HepG2 (cell line): ENCODE results near the gene RNF5. TPM values are rescaled to one million over a fixed set of nuclear protein-coding genes. Genes with fewer than 3 reads are reported as not detected.

Experiments used
- ATF1 ChIP-seq: IDR thresholded peaks from 2 replicates; pipeline ENCODE4 v1.6.1; 2016; ENCODE audit warnings: mild to moderate bottlenecking, control low read depth
- ELF1 ChIP-seq: sonication (generic); formaldehyde crosslinking; IDR thresholded peaks from 2 replicates; pipeline ENCODE4 v1.4.0; 2020; ENCODE audit warnings: missing genetic modification reagents
- GATA4 ChIP-seq: sonication (generic); IDR thresholded peaks from 2 replicates; pipeline ENCODE4 v1.6.1; 2016; ENCODE audit warnings: antibody characterized with exemption, low read depth, borderline replicate concordance
- GATAD1 ChIP-seq: IDR thresholded peaks from 2 replicates; pipeline ENCODE4 v1.6.1; 2016; ENCODE audit warnings: missing genetic modification reagents, missing compliant biosample characterization
- KAT2B ChIP-seq: fragments of 150-350 bp; IDR thresholded peaks from 2 replicates; pipeline ENCODE4 v1.6.1; 2014; ENCODE audit warnings: low read depth, low read length, borderline replicate concordance
- KLF15 ChIP-seq: sonication (generic); formaldehyde crosslinking; IDR thresholded peaks from 2 replicates; pipeline ENCODE4 v1.8.1; 2023; ENCODE audit warnings: borderline replicate concordance, mild to moderate bottlenecking, inconsistent platforms, missing genetic modification reagents, mixed read lengths
- KMT2A ChIP-seq: sonication (generic); formaldehyde crosslinking; IDR thresholded peaks from 2 replicates; pipeline ENCODE4 v1.4.0; 2020; ENCODE audit warnings: missing genetic modification reagents
- NKX3-1 ChIP-seq: sonication (generic); formaldehyde crosslinking; IDR thresholded peaks from 2 replicates; pipeline ENCODE4 v1.5.0; 2020; ENCODE audit warnings: missing genetic modification reagents
- RARA ChIP-seq: IDR thresholded peaks from 2 replicates; pipeline ENCODE4 v1.6.1; 2016; ENCODE audit warnings: missing genetic modification reagents, missing compliant biosample characterization
- RXRB ChIP-seq: IDR thresholded peaks from 2 replicates; pipeline ENCODE4 v1.6.1; 2016; ENCODE audit warnings: borderline replicate concordance, missing genetic modification reagents, missing compliant biosample characterization
- TBX2 ChIP-seq: sonication (generic); formaldehyde crosslinking; IDR thresholded peaks from 2 replicates; pipeline ENCODE4 v1.5.0; 2020; ENCODE audit warnings: missing genetic modification reagents, mild to moderate bottlenecking, borderline replicate concordance
- ZNF17 ChIP-seq: sonication (generic); formaldehyde crosslinking; IDR thresholded peaks from 2 replicates; pipeline ENCODE4 v1.5.0; 2020; ENCODE audit warnings: mild to moderate bottlenecking, missing genetic modification reagents
- ZNF329 ChIP-seq: sonication (generic); formaldehyde crosslinking; IDR thresholded peaks from 2 replicates; pipeline ENCODE4 v1.9.0; 2021; ENCODE audit warnings: low read depth, mild to moderate bottlenecking, missing genetic modification reagents
- ZNF34 ChIP-seq: sonication (generic); formaldehyde crosslinking; IDR thresholded peaks from 2 replicates; pipeline ENCODE4 v1.4.0; 2020; ENCODE audit warnings: mild to moderate bottlenecking, missing genetic modification reagents, borderline replicate concordance
- ZNF44 ChIP-seq: sonication (generic); formaldehyde crosslinking; IDR thresholded peaks from 2 replicates; pipeline ENCODE4 v1.5.1; 2020; ENCODE audit warnings: mild to moderate bottlenecking, missing genetic modification reagents
- ZNF558 ChIP-seq: sonication (generic); formaldehyde crosslinking; IDR thresholded peaks from 2 replicates; pipeline ENCODE4 v1.9.0; 2022; ENCODE audit warnings: mild to moderate bottlenecking, missing genetic modification reagents, borderline replicate concordance
- ZNF607 ChIP-seq: sonication (generic); formaldehyde crosslinking; IDR thresholded peaks from 2 replicates; pipeline ENCODE4 v1.5.1; 2020; ENCODE audit warnings: missing genetic modification reagents, mild to moderate bottlenecking, borderline replicate concordance
- ZNF709 ChIP-seq: sonication (generic); formaldehyde crosslinking; IDR thresholded peaks from 2 replicates; pipeline ENCODE4 v1.5.0; 2020; ENCODE audit warnings: mild to moderate bottlenecking, missing genetic modification reagents
- polyA plus RNA-seq, 8 experiments: library from polyadenylated mRNA; depleted of rRNA in 3 of 8; stranded (reverse) in 7 of 8; unstranded in 1 of 8; fragments of >200 nt; fragmentation: Illumina TruSeq in 4 of 8; extraction: Trizol in 4 of 8; gene quantifications; 2 replicates each; pipeline versions ENCODE4 v1.2.1 to v1.2.3, GENCODE V29; 2011 to 2016; ENCODE audit warnings: low read depth in 4 of 8, missing spikeins in 1 of 8, mixed read lengths in 1 of 8; ENCODE audit not compliant: insufficient read depth in 1 of 8
- total RNA-seq, 5 experiments: library from RNA; depleted of rRNA; stranded (reverse); fragments of >200 nt; fragmentation: Illumina TruSeq; extraction: Trizol; gene quantifications; 2 replicates each; pipeline ENCODE4 v1.2.3, GENCODE V29; 2016; ENCODE audit warnings: low read depth in 1 of 5
- TF ChIP-seq, protein P1 (sequence below): sonication (generic); formaldehyde crosslinking; IDR thresholded peaks from 2 replicates; pipeline ENCODE4 v1.8.1; 2023; ENCODE audit warnings: mild to moderate bottlenecking, missing genetic modification reagents
- TF ChIP-seq, protein P2 (sequence below): sonication (generic); formaldehyde crosslinking; IDR thresholded peaks from 2 replicates; pipeline ENCODE4 v1.5.0; 2020; ENCODE audit warnings: missing genetic modification reagents, mild to moderate bottlenecking, borderline replicate concordance
- TF ChIP-seq, protein P3 (sequence below): sonication (generic); formaldehyde crosslinking; IDR thresholded peaks from 2 replicates; pipeline ENCODE4 v1.8.1; 2023; ENCODE audit warnings: mild to moderate bottlenecking, inconsistent platforms, moderate library complexity, missing genetic modification reagents, borderline replicate concordance
- TF ChIP-seq, protein P4 (sequence below): sonication (generic); formaldehyde crosslinking; conservative IDR thresholded peaks from 2 replicates; pipeline ENCODE4 v1.8.1; 2023; ENCODE audit warnings: missing genetic modification reagents

The RNF5 gene
- total and polyA plus RNA-seq, 2 of the 13 experiments (the other 11 are each of a cell fraction or from before 2014, with no cell fraction given), result 98.0 to 131 TPM

DNA sequence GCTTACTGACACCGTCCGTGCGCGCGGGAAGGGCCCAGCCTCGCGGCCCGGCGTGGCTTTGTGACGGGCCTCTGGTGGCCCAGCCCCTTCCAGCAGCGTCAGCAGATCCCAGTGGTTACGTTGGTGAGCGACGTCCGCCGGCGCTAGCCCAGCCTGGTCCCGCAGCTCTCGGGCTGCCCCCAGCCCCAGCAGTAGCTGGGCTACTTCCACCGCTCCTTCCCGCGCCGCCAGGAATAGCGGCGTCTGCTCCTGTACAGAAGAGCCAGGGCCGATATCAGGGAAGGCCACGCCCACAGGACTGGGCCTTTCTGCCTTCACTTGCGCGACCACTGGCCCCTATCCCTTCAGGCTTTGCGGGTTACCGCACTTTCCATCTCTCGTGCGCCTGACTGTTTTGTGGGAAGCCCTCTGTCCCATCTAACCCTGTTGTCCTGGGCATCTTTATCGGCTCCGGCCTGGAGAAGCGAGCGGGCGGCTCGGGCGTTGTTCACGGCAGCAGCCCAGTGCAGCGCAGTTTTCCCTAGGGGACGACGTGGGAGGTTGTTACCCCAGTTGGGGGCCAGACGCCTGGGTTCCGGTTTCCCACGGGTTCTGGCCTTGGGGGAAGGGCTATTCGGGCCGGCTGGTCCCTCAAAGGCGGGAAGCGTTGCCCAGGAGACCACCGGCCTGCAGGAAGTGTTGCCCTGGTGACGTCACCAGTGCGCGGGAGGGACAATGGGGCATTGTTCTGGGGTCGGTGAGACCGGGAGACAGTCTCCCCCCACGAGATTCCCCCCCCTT, 17.9 kb downstream of the RNF5 start (continued):
- TF ChIP-seq, protein P1, sequence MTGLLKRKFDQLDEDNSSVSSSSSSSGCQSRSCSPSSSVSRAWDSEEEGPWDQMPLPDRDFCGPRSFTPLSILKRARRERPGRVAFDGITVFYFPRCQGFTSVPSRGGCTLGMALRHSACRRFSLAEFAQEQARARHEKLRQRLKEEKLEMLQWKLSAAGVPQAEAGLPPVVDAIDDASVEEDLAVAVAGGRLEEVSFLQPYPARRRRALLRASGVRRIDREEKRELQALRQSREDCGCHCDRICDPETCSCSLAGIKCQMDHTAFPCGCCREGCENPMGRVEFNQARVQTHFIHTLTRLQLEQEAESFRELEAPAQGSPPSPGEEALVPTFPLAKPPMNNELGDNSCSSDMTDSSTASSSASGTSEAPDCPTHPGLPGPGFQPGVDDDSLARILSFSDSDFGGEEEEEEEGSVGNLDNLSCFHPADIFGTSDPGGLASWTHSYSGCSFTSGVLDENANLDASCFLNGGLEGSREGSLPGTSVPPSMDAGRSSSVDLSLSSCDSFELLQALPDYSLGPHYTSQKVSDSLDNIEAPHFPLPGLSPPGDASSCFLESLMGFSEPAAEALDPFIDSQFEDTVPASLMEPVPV (CRISPR knock-in tag), result peak; percentile 0; the same call in 1 of the 2 replicates
- TF ChIP-seq ZNF558 (CRISPR knock-in tag) (no peak; the same call in 1 of the 2 replicates), ELF1 (CRISPR knock-in tag) (peak; percentile 76), KMT2A (no peak; the same call in 1 of the 2 replicates), RXRB (CRISPR knock-in tag) (peak; percentile 68; the same call in 1 of the 2 replicates), ZNF34 (0 out of 2 replicates have a peak, but pooled peaks have one; percentile 60), RARA (CRISPR knock-in tag) (peak; percentile 42; the same call in 1 of the 2 replicates), ZNF607 (CRISPR knock-in tag) (peak; percentile 85; the same call in 1 of the 2 replicates), ZNF329 (CRISPR knock-in tag) (peak; percentile 72; the same call in 1 of the 2 replicates), TBX2 (peak; percentile 81), GATA4 (0 out of 2 replicates have a peak, but pooled peaks have one; percentile 25), ZNF709 (CRISPR knock-in tag) (peak; percentile 81; the same call in 1 of the 2 replicates), KAT2B (no peak), ZNF44 (CRISPR knock-in tag) (peak; percentile 85), ZNF17 (CRISPR knock-in tag) (no peak), GATAD1 (peak; percentile 90), ATF1 (peak; percentile 77), NKX3-1 (CRISPR knock-in tag) (peak; percentile 58; the same call in 1 of the 2 replicates), KLF15 (CRISPR knock-in tag) (0 out of 2 replicates have a peak, but pooled peaks have one; percentile 58)
- TF ChIP-seq, protein P2, sequence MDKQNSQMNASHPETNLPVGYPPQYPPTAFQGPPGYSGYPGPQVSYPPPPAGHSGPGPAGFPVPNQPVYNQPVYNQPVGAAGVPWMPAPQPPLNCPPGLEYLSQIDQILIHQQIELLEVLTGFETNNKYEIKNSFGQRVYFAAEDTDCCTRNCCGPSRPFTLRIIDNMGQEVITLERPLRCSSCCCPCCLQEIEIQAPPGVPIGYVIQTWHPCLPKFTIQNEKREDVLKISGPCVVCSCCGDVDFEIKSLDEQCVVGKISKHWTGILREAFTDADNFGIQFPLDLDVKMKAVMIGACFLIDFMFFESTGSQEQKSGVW (CRISPR knock-in tag), result no peak
- TF ChIP-seq, protein P3, sequence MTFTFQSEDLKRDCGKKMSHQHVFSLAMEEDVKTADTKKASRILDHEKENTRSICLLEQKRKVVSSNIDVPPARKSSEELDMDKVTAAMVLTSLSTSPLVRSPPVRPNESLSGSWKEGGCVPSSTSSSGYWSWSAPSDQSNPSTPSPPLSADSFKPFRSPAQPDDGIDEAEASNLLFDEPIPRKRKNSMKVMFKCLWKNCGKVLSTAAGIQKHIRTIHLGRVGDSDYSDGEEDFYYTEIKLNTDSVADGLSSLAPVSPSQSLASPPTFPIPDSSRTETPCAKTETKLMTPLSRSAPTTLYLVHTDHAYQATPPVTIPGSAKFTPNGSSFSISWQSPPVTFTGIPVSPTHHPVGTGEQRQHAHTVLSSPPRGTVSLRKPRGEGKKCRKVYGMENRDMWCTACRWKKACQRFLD (CRISPR knock-in tag), result 0 out of 2 replicates have a peak, but pooled peaks have one; percentile 52
- TF ChIP-seq, protein P4, sequence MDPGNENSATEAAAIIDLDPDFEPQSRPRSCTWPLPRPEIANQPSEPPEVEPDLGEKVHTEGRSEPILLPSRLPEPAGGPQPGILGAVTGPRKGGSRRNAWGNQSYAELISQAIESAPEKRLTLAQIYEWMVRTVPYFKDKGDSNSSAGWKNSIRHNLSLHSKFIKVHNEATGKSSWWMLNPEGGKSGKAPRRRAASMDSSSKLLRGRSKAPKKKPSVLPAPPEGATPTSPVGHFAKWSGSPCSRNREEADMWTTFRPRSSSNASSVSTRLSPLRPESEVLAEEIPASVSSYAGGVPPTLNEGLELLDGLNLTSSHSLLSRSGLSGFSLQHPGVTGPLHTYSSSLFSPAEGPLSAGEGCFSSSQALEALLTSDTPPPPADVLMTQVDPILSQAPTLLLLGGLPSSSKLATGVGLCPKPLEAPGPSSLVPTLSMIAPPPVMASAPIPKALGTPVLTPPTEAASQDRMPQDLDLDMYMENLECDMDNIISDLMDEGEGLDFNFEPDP (CRISPR knock-in tag), result 0 out of 2 replicates have a peak, but pooled peaks have one; percentile 85
